Fibroblast of skin of right quadriceps (primary cell): ENCODE data around the gene SNX15.
"Not testable (repeated sequence)": the region's sequence is repeated elsewhere in the genome, so short reads cannot be mapped to it uniquely, and the experiment has no call there.

ENCODE experiments used
- DNase-seq: peaks from one replicate; pipeline ENCODE4 v3.0.0-alpha.2; 2013

Gene SNX15

GRCh38 chr11:65027213-65028067 is at the start of gene SNX15:
Gene SNX15, plus strand, starts transcription at chr11:65027439. Its CDS starts 99 bp downstream, at chr11:65027538.
- DNase-seq = peak; percentile 96

GRCh38 chr11:64983339-64983738 is 43.9 kb upstream of the SNX15 start:
- DNase-seq = not testable (repeated sequence)

GRCh38 chr11:64987998-64988854 is 39.0 kb upstream of the SNX15 start:
- DNase-seq = no peak

GRCh38 chr11:64989416-64989815 is 37.8 kb upstream of the SNX15 start:
- no peak for DNase-seq

- DNase-seq = no peak
Measured at GRCh38 chr11:64990222-64990923, 36.9 kb upstream of the SNX15 start.

GRCh38 chr11:64994318-64994717 is 32.9 kb upstream of the SNX15 start:
- no peak for DNase-seq

GRCh38 chr11:64996327-64996709 is 30.9 kb upstream of the SNX15 start:
- no peak for DNase-seq

- peak; percentile 54 for DNase-seq
Measured at GRCh38 chr11:64996710-64997380, 30.4 kb upstream of the SNX15 start, which contains the start of gene BATF2. Gene BATF2, minus strand, starts transcription at chr11:64996971. Its CDS starts 57 bp downstream, at chr11:64996914.

- DNase-seq = no peak
Measured at GRCh38 chr11:64998141-64998540, 29.1 kb upstream of the SNX15 start.

GRCh38 chr11:64998690-64999431 is 28.4 kb upstream of the SNX15 start:
- DNase-seq = no peak

- DNase-seq = no peak
Measured at GRCh38 chr11:64999478-64999877, 27.8 kb upstream of the SNX15 start.

- no peak for DNase-seq
Measured at GRCh38 chr11:65002706-65003105, 24.5 kb upstream of the SNX15 start.

- DNase-seq = peak; percentile 33
Measured at GRCh38 chr11:65003282-65003681, 24.0 kb upstream of the SNX15 start.

- DNase-seq = not testable (repeated sequence)
Measured at GRCh38 chr11:65003968-65004367, 23.3 kb upstream of the SNX15 start.

- no peak for DNase-seq
Measured at GRCh38 chr11:65008016-65008415, 19.2 kb upstream of the SNX15 start.

- no peak for DNase-seq
Measured at GRCh38 chr11:65008873-65009272, 18.4 kb upstream of the SNX15 start.

- DNase-seq = peak; percentile 87
Measured at GRCh38 chr11:65013130-65013887, 13.9 kb upstream of the SNX15 start.

- peak; percentile 92 for DNase-seq
Measured at GRCh38 chr11:65013888-65014725, 13.1 kb upstream of the SNX15 start, which contains the start of gene ARL2. Gene ARL2, plus strand, starts transcription at chr11:65014160. Its CDS starts 48 bp downstream, at chr11:65014208.

- no peak for DNase-seq
Measured at GRCh38 chr11:65014726-65015227, 12.5 kb upstream of the SNX15 start.

GRCh38 chr11:65016705-65017104 is 10.5 kb upstream of the SNX15 start:
- DNase-seq = no peak
